NT2/D1 (cell line): ENCODE results near the gene GATB.

Experiments used
- SUZ12 ChIP-seq: IDR thresholded peaks from 2 replicates; pipeline ENCODE4 v1.6.1; 2011; ENCODE audit not compliant: insufficient read length, insufficient read depth; ENCODE audit errors: extremely low read depth
- YY1 ChIP-seq: IDR thresholded peaks from 2 replicates; pipeline ENCODE4 v1.6.1; 2011; ENCODE audit not compliant: insufficient read length, insufficient read depth
- ZNF274 ChIP-seq: IDR thresholded peaks from 2 replicates; pipeline ENCODE4 v1.6.1; 2011; ENCODE audit warnings: mild to moderate bottlenecking, low read depth, low read length

- no peak for TF ChIP-seq SUZ12
- TF ChIP-seq ZNF274: no peak
- TF ChIP-seq YY1: no peak
Measured at GRCh38 chr4:151640381-151640780, 120.4 kb downstream of the GATB start.
